ENCODE measurements around the gene GALNT14.

Gene GALNT14

GRCh38 chr2:31086590-31086989, 51.6 kb downstream of the GALNT14 start:
- Histone ChIP-seq H3K9me3 (ENCODE audit: control insufficient read depth, low read length) (no peaks in the 10 kb centered on the region), H3K4me2 (ENCODE audit: low read length) (no peak overlapping the region), H3K4me1 (no peaks in the 10 kb centered on the region), H3K9ac (no peak overlapping the region), H2AFZ (no peak overlapping the region), H3K27ac (no peak overlapping the region), H3K79me2 (no peaks in the 10 kb centered on the region), H3K27me3 (ENCODE audit: control insufficient read depth, insufficient read depth, low read length) (no peaks in the 10 kb centered on the region), H3K36me3 (ENCODE audit: control insufficient read depth, insufficient read depth, low read length) (no peaks in the 10 kb centered on the region), H3K4me3 (ENCODE audit: low read depth, low read length) (no peak overlapping the region)
- TF ChIP-seq, protein P1, sequence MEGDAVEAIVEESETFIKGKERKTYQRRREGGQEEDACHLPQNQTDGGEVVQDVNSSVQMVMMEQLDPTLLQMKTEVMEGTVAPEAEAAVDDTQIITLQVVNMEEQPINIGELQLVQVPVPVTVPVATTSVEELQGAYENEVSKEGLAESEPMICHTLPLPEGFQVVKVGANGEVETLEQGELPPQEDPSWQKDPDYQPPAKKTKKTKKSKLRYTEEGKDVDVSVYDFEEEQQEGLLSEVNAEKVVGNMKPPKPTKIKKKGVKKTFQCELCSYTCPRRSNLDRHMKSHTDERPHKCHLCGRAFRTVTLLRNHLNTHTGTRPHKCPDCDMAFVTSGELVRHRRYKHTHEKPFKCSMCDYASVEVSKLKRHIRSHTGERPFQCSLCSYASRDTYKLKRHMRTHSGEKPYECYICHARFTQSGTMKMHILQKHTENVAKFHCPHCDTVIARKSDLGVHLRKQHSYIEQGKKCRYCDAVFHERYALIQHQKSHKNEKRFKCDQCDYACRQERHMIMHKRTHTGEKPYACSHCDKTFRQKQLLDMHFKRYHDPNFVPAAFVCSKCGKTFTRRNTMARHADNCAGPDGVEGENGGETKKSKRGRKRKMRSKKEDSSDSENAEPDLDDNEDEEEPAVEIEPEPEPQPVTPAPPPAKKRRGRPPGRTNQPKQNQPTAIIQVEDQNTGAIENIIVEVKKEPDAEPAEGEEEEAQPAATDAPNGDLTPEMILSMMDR (IDR thresholded peaks at IDR 0.05), result no peak

DNA sequence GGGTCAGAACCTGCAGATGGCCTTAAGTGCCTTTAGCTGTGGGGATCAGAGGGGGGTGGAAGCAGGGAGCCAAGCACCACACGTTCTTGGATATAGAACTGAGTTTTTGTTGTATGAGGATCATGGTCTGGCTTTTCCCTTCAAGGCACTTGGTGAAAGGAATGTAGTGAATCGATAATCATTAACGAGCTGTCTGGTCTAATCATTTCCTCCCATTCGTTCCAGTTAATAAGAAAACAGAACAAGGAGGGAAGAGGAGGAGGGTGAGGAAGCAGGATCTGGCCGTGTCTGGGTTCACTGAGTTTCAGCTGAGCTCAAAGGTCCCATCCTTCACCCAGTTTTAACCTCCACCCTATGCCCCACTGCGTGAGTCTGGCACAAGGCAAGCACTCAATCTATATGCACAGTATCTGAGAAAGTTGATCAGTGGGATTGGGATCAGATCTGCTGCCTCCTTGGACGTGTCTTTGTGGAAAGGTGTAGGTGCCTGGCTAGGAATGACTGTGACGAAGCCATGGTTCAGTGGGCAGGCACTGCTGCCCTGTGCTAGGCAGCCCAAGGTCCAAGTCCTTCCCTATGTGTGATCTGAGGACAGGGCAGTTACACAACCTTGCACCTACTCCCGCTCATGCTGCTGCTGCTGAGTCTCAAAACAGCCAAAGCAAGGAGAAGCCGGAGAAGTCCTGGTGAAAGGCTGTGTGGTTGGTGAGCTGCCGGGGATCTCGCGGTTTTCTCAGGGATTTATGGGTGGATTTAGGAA, 54.8 kb downstream of the GALNT14 start:
- H3K27ac ChIP-seq, result no peak overlapping the region
- no peaks in the 10 kb centered on the region for H3K36me3 ChIP-seq (ENCODE audit: control insufficient read depth, insufficient read depth, low read length)
- no peak overlapping the region for H3K4me2 ChIP-seq (ENCODE audit: low read length)

GRCh38 chr2:31082002-31082401, 56.2 kb downstream of the GALNT14 start:
- no peak overlapping the region for H3K4me3 ChIP-seq (ENCODE audit: low read depth, low read length)
- TF ChIP-seq, protein P1 (IDR thresholded peaks at IDR 0.05), result no peak
- no peak overlapping the region for H3K9ac ChIP-seq
- H3K9me3 ChIP-seq (ENCODE audit: control insufficient read depth, low read length), result no peaks in the 10 kb centered on the region
- no peak overlapping the region for H3K4me2 ChIP-seq (ENCODE audit: low read length)
- H2AFZ ChIP-seq, result no peak overlapping the region
- H3K27ac ChIP-seq, result no peak overlapping the region
- no peaks in the 10 kb centered on the region for H3K27me3 ChIP-seq (ENCODE audit: control insufficient read depth, insufficient read depth, low read length)
- H3K4me1 ChIP-seq, result no peaks in the 10 kb centered on the region
- H3K36me3 ChIP-seq (ENCODE audit: control insufficient read depth, insufficient read depth, low read length), result no peaks in the 10 kb centered on the region
- H3K79me2 ChIP-seq, result no peaks in the 10 kb centered on the region

More for the DNA sequence above, 54.8 kb downstream of the GALNT14 start:
- H3K4me1 ChIP-seq, result no peaks in the 10 kb centered on the region
- no peak overlapping the region for H2AFZ ChIP-seq
- no peaks in the 10 kb centered on the region for H3K79me2 ChIP-seq
- no peak overlapping the region for H3K9ac ChIP-seq
- H3K4me3 ChIP-seq (ENCODE audit: low read depth, low read length), result no peak overlapping the region
- no peaks in the 10 kb centered on the region for H3K27me3 ChIP-seq (ENCODE audit: control insufficient read depth, insufficient read depth, low read length)
- TF ChIP-seq, protein P1 (IDR thresholded peaks at IDR 0.05), result no peak
- no peaks in the 10 kb centered on the region for H3K9me3 ChIP-seq (ENCODE audit: control insufficient read depth, low read length)

- TF ChIP-seq, protein P1 (IDR thresholded peaks at IDR 0.05), result no peak
- H3K9ac ChIP-seq, result no peak overlapping the region
These were observed 56.7 kb downstream of the GALNT14 start for GRCh38 chr2:31081492-31081891.

DNA sequence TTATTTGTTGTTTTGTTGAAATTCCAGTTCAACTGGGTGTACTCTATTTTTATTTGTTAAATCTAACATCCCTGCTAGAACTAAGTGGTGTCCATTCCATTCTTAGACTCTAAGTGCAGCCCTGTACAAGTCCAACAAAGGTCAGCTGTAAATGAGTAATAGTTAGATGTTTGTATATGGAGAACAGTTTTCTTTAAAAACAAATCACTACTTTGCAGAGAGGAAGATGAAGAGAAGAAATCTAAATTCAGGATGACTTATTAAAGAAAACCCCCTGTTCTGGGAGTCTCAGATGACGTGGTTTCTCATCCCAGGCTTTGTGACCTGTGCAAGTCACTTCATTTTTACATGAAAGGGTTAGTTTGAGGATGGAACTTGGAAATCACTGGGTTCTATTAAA, 57.9 kb downstream of the GALNT14 start:
- H3K79me2 ChIP-seq, result no peaks in the 10 kb centered on the region
- TF ChIP-seq, protein P1 (IDR thresholded peaks at IDR 0.05), result no peak
- no peaks in the 10 kb centered on the region for H3K27me3 ChIP-seq (ENCODE audit: control insufficient read depth, insufficient read depth, low read length)
- no peak overlapping the region for H3K4me3 ChIP-seq (ENCODE audit: low read depth, low read length)
- no peak overlapping the region for H3K9ac ChIP-seq
- H3K36me3 ChIP-seq (ENCODE audit: control insufficient read depth, insufficient read depth, low read length), result no peaks in the 10 kb centered on the region
- H3K9me3 ChIP-seq (ENCODE audit: control insufficient read depth, low read length), result no peaks in the 10 kb centered on the region
- H3K4me2 ChIP-seq (ENCODE audit: low read length), result no peak overlapping the region
- H3K27ac ChIP-seq, result no peak overlapping the region
- H2AFZ ChIP-seq, result no peak overlapping the region
- no peaks in the 10 kb centered on the region for H3K4me1 ChIP-seq

More at GRCh38 chr2:31081492-31081891, 56.7 kb downstream of the GALNT14 start:
- H2AFZ ChIP-seq, result no peak overlapping the region
- H3K9me3 ChIP-seq (ENCODE audit: control insufficient read depth, low read length), result no peaks in the 10 kb centered on the region
- H3K79me2 ChIP-seq, result no peaks in the 10 kb centered on the region
- H3K36me3 ChIP-seq (ENCODE audit: control insufficient read depth, insufficient read depth, low read length), result no peaks in the 10 kb centered on the region
- H3K4me1 ChIP-seq, result no peaks in the 10 kb centered on the region
- H3K27ac ChIP-seq, result no peak overlapping the region
- H3K4me2 ChIP-seq (ENCODE audit: low read length), result no peak overlapping the region
- no peak overlapping the region for H3K4me3 ChIP-seq (ENCODE audit: low read depth, low read length)
- H3K27me3 ChIP-seq (ENCODE audit: control insufficient read depth, insufficient read depth, low read length), result no peaks in the 10 kb centered on the region

Measured in parathyroid adenoma (tissue), 2 donors.